Thoracic aorta (tissue), 2 donors: ENCODE data around the gene SLC35A4. TPM values are rescaled to one million over a fixed set of nuclear protein-coding genes. Genes with fewer than 3 reads are reported as not detected.
A peak's percentile ranks its signal among the peaks of the same experiment; 100 is the strongest.
"Not testable (repeated sequence)": the region's sequence is repeated elsewhere in the genome, so short reads cannot be mapped to it uniquely, and the experiment has no call there.

Experiments used
- ATAC-seq: fragments of 150-250 bp; one replicate; pipeline ENCODE4 v1.8.0; 2017; ENCODE audit warnings: low read depth; ENCODE audit not compliant: insufficient number of reproducible peaks, low FRiP score
- DNase-seq: peaks from one replicate; pipeline ENCODE4 v3.0.0-alpha.2; 2020; ENCODE audit warnings: low spot score
- H3K27ac ChIP-seq, 2 donors: fragments of 200-600 bp; sonication (generic); 1 replicate in 1 of 2; 2 replicates in 1 of 2; pipeline ENCODE4 v1.5.1; 2016; ENCODE audit warnings: mild to moderate bottlenecking in 2 of 2, moderate library complexity in 2 of 2
- H3K27me3 ChIP-seq: fragments of 200-600 bp; sonication (generic); replicated peaks from 2 replicates; pipeline ENCODE4 v1.6.0; 2016; ENCODE audit warnings: mild to moderate bottlenecking; ENCODE audit not compliant: insufficient read depth
- H3K36me3 ChIP-seq: fragments of 200-600 bp; sonication (generic); one replicate; pipeline ENCODE4 v1.5.1; 2016
- H3K4me1 ChIP-seq, 2 donors: fragments of 200-600 bp; sonication (generic); 1 replicate in 1 of 2; 2 replicates in 1 of 2; pipeline versions ENCODE4 v1.5.1 to v1.6.0; 2016; ENCODE audit warnings: low read depth in 2 of 2, mild to moderate bottlenecking in 1 of 2; ENCODE audit not compliant: control insufficient read depth in 1 of 2
- H3K4me3 ChIP-seq: fragments of 200-600 bp; sonication (generic); 2 replicates; pipeline ENCODE4 v1.5.1; 2016; ENCODE audit warnings: mild to moderate bottlenecking
- H3K9me3 ChIP-seq: fragments of 200-600 bp; sonication (generic); 2 replicates; pipeline ENCODE4 v1.5.1; 2016
- CTCF ChIP-seq: fragments of 200-600 bp; sonication (generic); IDR thresholded peaks from one replicate; pipeline ENCODE4 v1.5.1; 2019; ENCODE audit warnings: antibody characterized with exemption
- total RNA-seq, 2 donors: library from RNA; depleted of rRNA; stranded (reverse); fragments of >200 nt; gene quantifications; one replicate each; pipeline versions ENCODE4 v1.1.0 to v1.2.3, GENCODE V29; 2016

SLC35A4 gene
- total RNA-seq, 2 donors from 2014 or later = 21.7 to 40.2 TPM

GRCh38 chr5:140590861-140591260 is 26.2 kb downstream of the SLC35A4 start:
- Histone ChIP-seq H3K27me3 (no peaks in the 10 kb centered on the region), H3K36me3 (no peaks in the 10 kb centered on the region), H3K9me3 (no peaks in the 10 kb centered on the region), H3K4me1 (peaks cover 8 to 16% of the 10 kb centered on the region in 2 donors), H3K4me3 (no peak overlapping the region), H3K27ac (peak overlapping the region in 1 of 2 donors; percentile 10)
- ATAC-seq = no peak
- no peak for TF ChIP-seq CTCF
- no peak for DNase-seq

- H3K4me1 ChIP-seq = peaks cover 8 to 24% of the 10 kb centered on the region in 2 donors
- no peaks in the 10 kb centered on the region for H3K36me3 ChIP-seq
- ATAC-seq = no peak
- H3K27me3 ChIP-seq = no peaks in the 10 kb centered on the region
- H3K27ac ChIP-seq = no peak overlapping the region
- no peak for DNase-seq
- peak overlapping the region; percentile 37 for H3K4me3 ChIP-seq
- no peak for TF ChIP-seq CTCF
- no peaks in the 10 kb centered on the region for H3K9me3 ChIP-seq
Observed at GRCh38 chr5:140591747-140592372, 27.2 kb downstream of the SLC35A4 start.

- H3K27ac ChIP-seq, H3K36me3 ChIP-seq, H3K27me3 ChIP-seq, H3K9me3 ChIP-seq, ATAC-seq, H3K4me3 ChIP-seq, DNase-seq: not testable (repeated sequence)
- peaks cover 8 to 24% of the 10 kb centered on the region in 2 donors for H3K4me1 ChIP-seq
Observed at GRCh38 chr5:140593070-140593469, 28.4 kb downstream of the SLC35A4 start.

- no peak for DNase-seq
- no peak for TF ChIP-seq CTCF
- Histone ChIP-seq H3K4me3 (no peak overlapping the region), H3K27ac (no peak overlapping the region), H3K36me3 (no peaks in the 10 kb centered on the region), H3K27me3 (no peaks in the 10 kb centered on the region), H3K4me1 (peaks cover 6 to 18% of the 10 kb centered on the region in 2 donors), H3K9me3 (no peaks in the 10 kb centered on the region)
- no peak for ATAC-seq
Observed at GRCh38 chr5:140594169-140594568, 29.5 kb downstream of the SLC35A4 start.

GRCh38 chr5:140595538-140596300 is 31.1 kb downstream of the SLC35A4 start:
- Histone ChIP-seq H3K9me3 (no peaks in the 10 kb centered on the region), H3K4me3 (peak overlapping the region; percentile 15), H3K27me3 (no peaks in the 10 kb centered on the region), H3K27ac (peak overlapping the region in 1 of 2 donors; percentile 4), H3K4me1 (peaks cover 0 to 12% of the 10 kb centered on the region in 2 donors), H3K36me3 (no peaks in the 10 kb centered on the region)
- DNase-seq (no peak), ATAC-seq (no peak)
- no peak for TF ChIP-seq CTCF
